HFF-Myc (cell line): ENCODE data around the gene STN1.
A peak's percentile ranks its signal among the peaks of the same experiment; 100 is the strongest.

Experiments used
- DNase-seq: peaks from one replicate; pipeline ENCODE4 v3.0.0-alpha.2; 2011; ENCODE audit warnings: low read depth; ENCODE audit errors: extremely low read depth
- H3K4me3 ChIP-seq: replicated peaks from 2 replicates; pipeline ENCODE4 v1.5.1; 2011; ENCODE audit warnings: low read depth, mild to moderate bottlenecking, control low read depth, low read length
- CTCF ChIP-seq: IDR thresholded peaks from 2 replicates; pipeline ENCODE4 v1.5.1; 2012; ENCODE audit warnings: mild to moderate bottlenecking, low read depth, low read length, control low read depth; ENCODE audit errors: missing control alignments

Gene STN1

GRCh38 chr10:103854265-103854685, 63.7 kb downstream of the STN1 start:
- no peak for TF ChIP-seq CTCF
- H3K4me3 ChIP-seq, result peak overlapping the region; percentile 50
- DNase-seq, result no peak

GRCh38 chr10:103853428-103854264, 64.3 kb downstream of the STN1 start:
- no peak for TF ChIP-seq CTCF
- DNase-seq, result no peak
- H3K4me3 ChIP-seq, result peak overlapping the region; percentile 50

DNA sequence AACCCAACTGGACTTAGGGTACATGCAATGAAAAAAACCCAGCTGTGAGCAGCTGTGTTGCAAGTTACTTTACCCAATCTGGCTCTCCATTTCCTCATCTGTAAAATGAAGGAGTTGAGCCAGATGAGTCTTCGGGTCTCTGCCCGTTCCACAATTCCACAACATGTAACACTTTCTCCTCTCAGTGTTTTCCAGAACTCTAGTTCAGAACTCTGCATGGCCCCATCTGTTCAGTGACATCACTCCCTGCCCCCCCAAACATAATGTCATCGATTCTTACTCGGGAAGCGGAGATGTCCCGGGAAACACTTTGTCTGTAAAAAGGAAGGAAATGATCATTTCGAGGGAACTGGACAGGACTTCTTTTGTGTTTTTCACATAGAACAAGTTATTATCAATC, 65.1 kb downstream of the STN1 start:
- TF ChIP-seq CTCF, result no peak
- DNase-seq, result no peak
- H3K4me3 ChIP-seq, result no peak overlapping the region

DNA sequence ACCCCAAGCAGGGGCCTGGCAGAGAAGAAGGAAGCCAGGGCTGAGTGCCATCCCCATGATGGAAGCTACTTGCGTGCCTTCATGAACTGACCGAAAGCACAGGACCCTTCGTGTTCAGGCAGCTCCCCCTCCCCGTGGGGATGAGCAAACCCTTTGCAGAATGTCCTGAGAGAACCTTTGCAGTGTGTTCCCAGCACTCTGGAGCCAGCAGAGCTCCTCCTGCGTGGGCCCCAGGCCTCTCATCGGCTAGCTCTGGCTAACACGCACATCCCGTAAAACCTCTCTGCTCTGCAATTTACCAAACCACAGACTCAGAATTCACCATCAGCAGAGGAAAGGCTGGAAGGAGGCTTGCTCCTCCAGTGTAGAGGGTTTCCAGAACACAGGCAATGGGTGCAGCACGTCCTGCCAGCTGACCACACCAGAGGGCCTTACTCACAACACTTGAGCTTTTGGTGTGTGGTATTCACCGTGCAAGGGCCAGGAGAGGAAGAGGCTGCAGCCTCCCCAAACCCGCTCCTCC, 65.7 kb downstream of the STN1 start:
- no peak for DNase-seq
- no peak for TF ChIP-seq CTCF
- H3K4me3 ChIP-seq, result no peak overlapping the region

DNA sequence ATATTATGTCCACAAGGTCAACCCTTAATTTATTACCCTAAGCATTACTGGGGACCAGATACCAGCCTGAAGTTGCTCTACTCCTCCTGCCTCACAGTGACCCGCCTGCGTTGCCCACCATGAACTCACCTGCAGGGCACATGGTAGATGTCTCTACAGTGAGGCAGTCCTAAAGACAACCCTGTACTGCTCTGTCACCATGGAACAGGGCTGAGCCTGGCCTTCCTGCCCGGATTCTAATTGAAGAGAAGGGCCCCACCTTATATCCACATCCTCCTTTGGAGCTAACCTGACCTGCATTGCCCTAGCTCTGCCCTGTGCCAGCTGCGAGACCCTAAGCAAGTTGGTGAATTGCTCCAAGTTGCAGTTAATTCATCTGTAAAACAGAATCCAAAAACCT, 66.7 kb downstream of the STN1 start:
- H3K4me3 ChIP-seq, result no peak overlapping the region
- no peak for TF ChIP-seq CTCF

DNA sequence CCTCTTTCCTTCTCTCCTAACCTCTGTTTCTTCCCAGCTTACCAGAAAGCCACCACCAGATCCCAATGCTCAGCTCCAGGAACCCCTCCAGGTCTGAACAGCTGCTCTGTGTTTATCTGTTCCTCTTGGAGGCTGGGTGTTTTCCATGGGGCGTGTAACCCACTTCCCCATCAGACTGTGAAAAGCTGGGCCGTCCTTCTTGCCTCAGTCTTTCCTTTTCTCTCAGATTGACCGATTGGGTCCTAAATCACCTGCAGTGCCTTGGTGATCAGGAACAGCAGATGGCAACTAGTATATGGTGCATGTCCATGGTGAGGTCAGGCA, 67.5 kb downstream of the STN1 start:
- no peak overlapping the region; the same call in 1 of the 2 replicates for H3K4me3 ChIP-seq
- TF ChIP-seq CTCF, result no peak
- no peak for DNase-seq

More for the DNA sequence above, 66.7 kb downstream of the STN1 start:
- DNase-seq, result no peak
